ENCODE results near the gene DLG2.

Gene DLG2

DNA sequence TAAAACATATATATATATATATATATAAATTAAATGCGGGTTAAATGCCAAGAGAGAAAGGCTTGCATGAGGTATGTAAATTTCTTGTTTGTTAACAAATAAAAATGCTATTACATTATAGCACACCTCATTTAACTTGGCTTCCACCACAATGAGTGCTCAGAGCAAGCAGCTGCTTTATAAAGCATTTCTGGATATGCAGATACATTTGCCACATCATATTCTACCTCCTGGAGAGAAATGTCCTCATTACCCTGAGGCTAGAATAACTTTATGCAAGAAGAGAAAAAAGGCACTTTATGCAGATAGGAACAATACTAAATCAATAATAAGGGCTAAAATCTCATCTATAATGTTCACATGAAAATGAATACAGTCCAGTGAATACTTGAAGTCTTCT, 2159.3 kb downstream of the DLG2 start:
- POLR2A ChIA-PET, result no interaction called here
- DNase-seq (ENCODE audit: low read depth, low spot score), result no peak
- TF ChIP-seq, protein P1, sequence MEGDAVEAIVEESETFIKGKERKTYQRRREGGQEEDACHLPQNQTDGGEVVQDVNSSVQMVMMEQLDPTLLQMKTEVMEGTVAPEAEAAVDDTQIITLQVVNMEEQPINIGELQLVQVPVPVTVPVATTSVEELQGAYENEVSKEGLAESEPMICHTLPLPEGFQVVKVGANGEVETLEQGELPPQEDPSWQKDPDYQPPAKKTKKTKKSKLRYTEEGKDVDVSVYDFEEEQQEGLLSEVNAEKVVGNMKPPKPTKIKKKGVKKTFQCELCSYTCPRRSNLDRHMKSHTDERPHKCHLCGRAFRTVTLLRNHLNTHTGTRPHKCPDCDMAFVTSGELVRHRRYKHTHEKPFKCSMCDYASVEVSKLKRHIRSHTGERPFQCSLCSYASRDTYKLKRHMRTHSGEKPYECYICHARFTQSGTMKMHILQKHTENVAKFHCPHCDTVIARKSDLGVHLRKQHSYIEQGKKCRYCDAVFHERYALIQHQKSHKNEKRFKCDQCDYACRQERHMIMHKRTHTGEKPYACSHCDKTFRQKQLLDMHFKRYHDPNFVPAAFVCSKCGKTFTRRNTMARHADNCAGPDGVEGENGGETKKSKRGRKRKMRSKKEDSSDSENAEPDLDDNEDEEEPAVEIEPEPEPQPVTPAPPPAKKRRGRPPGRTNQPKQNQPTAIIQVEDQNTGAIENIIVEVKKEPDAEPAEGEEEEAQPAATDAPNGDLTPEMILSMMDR (IDR thresholded peaks at IDR 0.05; ENCODE audit: insufficient read depth, low read length, missing control alignments), result no peak
- no peak overlapping the region for H3K4me3 ChIP-seq (ENCODE audit: low read depth, low read length)
- CTCF ChIA-PET, result no interaction called here

DNA sequence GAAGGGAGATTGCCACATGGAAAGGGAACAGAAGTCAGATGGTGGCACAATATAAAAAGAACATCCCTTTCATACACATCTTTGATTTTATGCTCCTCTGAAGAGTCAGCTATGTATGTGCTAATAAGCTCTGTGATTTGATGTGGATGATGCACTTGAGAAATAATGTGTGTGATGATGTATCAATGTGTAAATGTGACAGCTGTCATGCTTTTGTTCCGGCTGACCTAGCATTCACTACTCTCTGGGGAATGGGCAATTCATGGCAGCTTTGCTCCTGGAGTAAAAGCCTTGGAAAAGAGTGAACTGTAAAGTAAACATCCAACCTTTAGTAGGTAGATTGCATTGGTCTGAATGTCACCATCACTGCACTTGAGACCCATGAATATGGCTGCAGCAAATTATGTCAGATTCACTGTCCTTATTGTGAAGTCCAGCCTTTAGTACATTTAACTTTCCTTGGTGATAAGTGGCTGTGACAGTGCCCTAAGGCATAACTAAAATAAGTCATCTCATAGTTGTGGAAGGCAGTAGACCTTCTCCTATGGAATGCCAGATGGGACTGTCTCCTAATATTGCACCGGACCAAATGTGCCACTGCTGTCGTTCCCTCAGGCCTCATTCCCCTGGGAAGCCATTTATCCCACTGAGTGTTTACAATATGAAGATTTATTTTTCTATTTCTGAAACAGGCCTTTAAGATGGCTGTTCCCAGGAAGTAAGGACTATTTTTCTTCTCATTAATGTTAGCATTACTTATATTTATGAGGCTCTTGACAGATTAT, 2162.8 kb downstream of the DLG2 start:
- no peak for DNase-seq (ENCODE audit: low read depth, low spot score)
- H3K4me3 ChIP-seq (ENCODE audit: low read depth, low read length), result no peak overlapping the region
- TF ChIP-seq, protein P1 (IDR thresholded peaks at IDR 0.05; ENCODE audit: insufficient read depth, low read length, missing control alignments), result no peak
- CTCF ChIA-PET, result interaction anchor here (0.8 kb wide), 1 partner anchor 10 kb away, joined by 3 read pairs; no protein-coding TSS in a partner anchor
- POLR2A ChIA-PET, result no interaction called here

DNA sequence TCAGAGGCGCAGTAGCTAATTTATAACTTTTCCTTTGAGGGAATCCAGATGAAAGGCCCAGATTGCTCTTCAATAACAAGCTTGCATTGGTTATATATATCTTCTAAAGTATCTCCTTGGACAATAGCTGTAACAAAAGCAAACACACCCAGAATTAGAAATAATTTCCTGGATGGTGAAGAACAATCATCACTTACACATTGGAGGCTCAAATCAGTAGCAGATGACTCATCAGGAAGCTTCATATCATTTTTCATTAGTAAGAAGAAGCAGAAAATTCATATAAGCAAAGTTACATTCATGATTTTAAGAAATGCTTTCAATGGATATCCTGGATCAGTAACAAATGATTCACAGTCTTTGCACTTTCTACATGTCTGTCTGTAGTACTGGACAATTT, 2167.3 kb downstream of the DLG2 start:
- no peak overlapping the region for H3K4me3 ChIP-seq (ENCODE audit: low read depth, low read length)
- no peak for DNase-seq (ENCODE audit: low read depth, low spot score)
- TF ChIP-seq, protein P1 (IDR thresholded peaks at IDR 0.05; ENCODE audit: insufficient read depth, low read length, missing control alignments), result no peak
- ChIA-PET CTCF (no interaction called here), POLR2A (no interaction called here)

DNA sequence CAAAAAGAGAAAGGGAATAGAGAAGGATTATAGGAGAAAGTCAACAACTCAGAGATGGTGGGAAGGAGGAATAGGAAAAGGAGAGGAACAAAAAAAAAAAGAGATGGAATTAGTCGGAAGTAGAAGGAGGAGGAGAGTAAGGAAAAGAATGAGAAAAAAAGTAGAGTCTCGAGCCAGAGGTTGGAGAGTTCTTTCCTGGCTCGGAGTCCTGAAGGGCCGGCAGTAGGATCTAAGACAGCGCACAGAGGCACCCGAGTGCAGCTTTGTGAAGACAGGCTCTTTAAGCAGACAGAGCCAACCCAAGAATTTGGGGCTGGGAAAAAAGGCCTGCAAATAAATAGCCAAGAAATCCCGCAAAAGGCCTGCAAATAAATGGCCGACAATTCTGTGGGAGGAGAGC, 2170.6 kb downstream of the DLG2 start:
- CTCF ChIA-PET, result no interaction called here

DNA sequence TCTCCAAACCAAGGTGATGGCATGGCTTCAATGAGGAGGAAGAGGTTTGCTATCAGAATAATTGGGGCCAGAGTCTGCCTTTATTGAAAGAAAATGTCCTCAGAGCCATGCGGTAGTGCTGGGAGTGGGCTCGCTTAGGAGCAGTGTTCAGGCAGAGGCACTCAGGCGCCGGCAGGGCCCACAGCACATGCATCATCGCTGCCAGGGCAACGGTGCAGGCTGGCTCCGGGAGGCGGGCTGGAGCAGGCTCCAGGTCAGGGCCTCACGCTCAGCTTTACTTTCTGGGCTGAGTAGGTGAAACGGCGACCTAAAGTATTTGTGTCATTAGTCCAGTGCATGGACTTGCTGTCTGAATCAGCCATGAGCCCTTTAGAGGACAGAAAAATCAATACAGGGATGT, 2171.1 kb downstream of the DLG2 start:
- ChIA-PET CTCF (no interaction called here), POLR2A (no interaction called here)
- no peak for DNase-seq (ENCODE audit: low read depth, low spot score)
- TF ChIP-seq, protein P1 (IDR thresholded peaks at IDR 0.05; ENCODE audit: insufficient read depth, low read length, missing control alignments), result no peak
- H3K4me3 ChIP-seq (ENCODE audit: low read depth, low read length), result no peak overlapping the region

More for the DNA sequence above, 2170.6 kb downstream of the DLG2 start:
- H3K4me3 ChIP-seq (ENCODE audit: low read depth, low read length), result no peak overlapping the region
- TF ChIP-seq, protein P1 (IDR thresholded peaks at IDR 0.05; ENCODE audit: insufficient read depth, low read length, missing control alignments), result no peak
- DNase-seq (ENCODE audit: low read depth, low spot score), result no peak
- POLR2A ChIA-PET, result no interaction called here

DNA sequence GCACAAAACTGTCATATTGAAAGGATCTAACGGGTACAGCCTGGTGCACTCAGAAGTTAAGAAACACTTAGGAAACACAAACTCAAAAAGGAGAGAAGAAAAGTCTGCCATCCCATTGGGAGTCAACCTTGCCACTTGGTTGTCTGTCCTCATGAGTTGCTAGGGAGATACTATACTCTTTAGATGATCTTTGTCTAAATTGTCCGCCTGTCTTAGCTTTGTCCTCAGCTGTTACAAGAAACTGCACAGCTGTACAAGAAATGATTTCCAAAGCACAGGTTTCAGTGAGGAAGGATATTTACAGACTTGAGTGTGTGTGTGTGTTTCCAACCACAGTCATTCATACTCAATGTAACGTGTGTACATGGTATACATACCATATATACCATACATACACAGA, 2171.8 kb downstream of the DLG2 start:
- DNase-seq (ENCODE audit: low read depth, low spot score), result no peak

More for the DNA sequence above, 2171.8 kb downstream of the DLG2 start:
- no peak overlapping the region for H3K4me3 ChIP-seq (ENCODE audit: low read depth, low read length)
- POLR2A ChIA-PET, result interaction anchor here (0.5 kb wide), 1 partner anchor 77 kb away, joined by 3 read pairs; no protein-coding TSS in a partner anchor
- CTCF ChIA-PET, result no interaction called here
- TF ChIP-seq, protein P1 (IDR thresholded peaks at IDR 0.05; ENCODE audit: insufficient read depth, low read length, missing control alignments), result no peak
